WTC11 (cell line): ENCODE measurements around the gene REC8.

Experiments used
- CTCF ChIP-seq: fragments of 200-600 bp; IDR thresholded peaks from 2 replicates; pipeline ENCODE4 v1.8.0; 2022; ENCODE audit warnings: antibody characterized with exemption
- E2F5 ChIP-seq: sonication (generic); formaldehyde crosslinking; IDR thresholded peaks from 2 replicates; pipeline ENCODE4 v1.8.1; 2022; ENCODE audit warnings: mild to moderate bottlenecking, moderate library complexity, missing genetic modification reagents
- FOXP1 ChIP-seq: sonication (generic); formaldehyde crosslinking; IDR thresholded peaks from 2 replicates; pipeline ENCODE4 v1.8.0; 2022; ENCODE audit warnings: missing genetic modification reagents, mild to moderate bottlenecking, moderate library complexity, borderline replicate concordance
- JUN ChIP-seq: sonication (generic); formaldehyde crosslinking; IDR thresholded peaks from 2 replicates; pipeline ENCODE4 v1.8.0; 2023; ENCODE audit warnings: mild to moderate bottlenecking, missing genetic modification reagents
- KAT7 ChIP-seq: sonication (generic); formaldehyde crosslinking; IDR thresholded peaks from 2 replicates; pipeline ENCODE4 v1.8.1; 2023; ENCODE audit warnings: missing genetic modification reagents, mild to moderate bottlenecking, borderline replicate concordance
- MLX ChIP-seq: sonication (generic); formaldehyde crosslinking; IDR thresholded peaks from 2 replicates; pipeline ENCODE4 v1.8.1; 2023; ENCODE audit warnings: mild to moderate bottlenecking, missing genetic modification reagents, moderate library complexity
- MYBL2 ChIP-seq: sonication (generic); formaldehyde crosslinking; IDR thresholded peaks from 2 replicates; pipeline ENCODE4 v1.8.1; 2023; ENCODE audit warnings: mild to moderate bottlenecking, moderate library complexity, missing genetic modification reagents
- NR2C2 ChIP-seq: sonication (generic); formaldehyde crosslinking; IDR thresholded peaks from 2 replicates; pipeline ENCODE4 v1.8.0; 2022; ENCODE audit warnings: mild to moderate bottlenecking, missing genetic modification reagents
- PREB ChIP-seq: sonication (generic); formaldehyde crosslinking; IDR thresholded peaks from 2 replicates; pipeline ENCODE4 v1.8.1; 2022; ENCODE audit warnings: mild to moderate bottlenecking, missing genetic modification reagents, moderate library complexity, borderline replicate concordance
- PRRX2 ChIP-seq: fragments of 250-450 bp; sonication (Bioruptor Pico); IDR thresholded peaks from 2 replicates; pipeline ENCODE4 v1.8.0; 2021; ENCODE audit warnings: mild to moderate bottlenecking
- STAT6 ChIP-seq: sonication (generic); formaldehyde crosslinking; conservative IDR thresholded peaks from 2 replicates; pipeline ENCODE4 v1.8.1; 2023; ENCODE audit warnings: mild to moderate bottlenecking, low read depth, missing genetic modification reagents, moderate library complexity
- TEAD4 ChIP-seq: sonication (generic); formaldehyde crosslinking; IDR thresholded peaks from 2 replicates; pipeline ENCODE4 v1.8.0; 2022; ENCODE audit warnings: mild to moderate bottlenecking, missing genetic modification reagents
- ZBTB43 ChIP-seq: sonication (generic); formaldehyde crosslinking; IDR thresholded peaks from 2 replicates; pipeline ENCODE4 v1.8.1; 2023; ENCODE audit warnings: mild to moderate bottlenecking, missing genetic modification reagents

GRCh38 chr14:24186831-24187538, 15.1 kb downstream of the REC8 start:
- no peak for TF ChIP-seq MYBL2 (CRISPR knock-in tag)
- no peak for TF ChIP-seq PRRX2
- no peak for TF ChIP-seq KAT7 (CRISPR knock-in tag)
- TF ChIP-seq CTCF = no peak
- TF ChIP-seq TEAD4 (CRISPR knock-in tag) = no peak
- no peak for TF ChIP-seq NR2C2 (CRISPR knock-in tag)
- no peak for TF ChIP-seq MLX (CRISPR knock-in tag)
- TF ChIP-seq ZBTB43 (CRISPR knock-in tag) = no peak
- no peak for TF ChIP-seq E2F5 (CRISPR knock-in tag)
- TF ChIP-seq FOXP1 (CRISPR knock-in tag) = no peak
- no peak for TF ChIP-seq JUN (CRISPR knock-in tag)
- TF ChIP-seq PREB (CRISPR knock-in tag) = no peak
- no peak for TF ChIP-seq STAT6 (CRISPR knock-in tag)
